Activated CD4-positive, CD25-positive, alpha-beta regulatory T cell treated with anti-CD3 and anti-CD28 coated beads, Interleukin-2, amount 50 U/mL, for 16 hours (primary cell): ENCODE measurements around the gene TFAP2D.

ENCODE experiments used
- DNase-seq: peaks from one replicate; pipeline ENCODE4 v3.0.0-alpha.2; 2020; ENCODE audit warnings: low read depth, low spot score

The TFAP2D gene

DNA sequence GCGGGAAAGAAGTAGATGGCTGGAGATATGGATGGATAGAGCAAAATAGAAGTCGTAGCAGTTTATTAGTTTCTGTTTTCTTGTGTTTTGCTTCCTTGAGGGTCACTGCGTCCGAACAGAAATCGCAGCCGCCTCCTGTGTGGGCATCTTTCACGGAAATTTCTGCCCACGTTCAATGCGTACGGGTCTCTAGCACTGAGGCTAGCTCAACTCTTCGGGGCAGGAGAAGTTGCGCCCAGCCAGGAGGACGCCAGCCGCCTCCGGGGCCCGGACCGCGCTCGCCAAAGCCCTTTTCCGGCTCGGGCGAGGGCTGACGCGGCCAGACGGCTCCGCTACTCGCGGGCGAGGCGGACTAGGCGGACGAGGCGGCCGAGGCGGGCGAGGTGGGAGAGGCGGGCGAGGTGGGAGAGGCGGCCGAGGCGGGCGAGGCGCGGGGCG is 106.2 kb downstream of the TFAP2D start:
- DNase-seq = no peak

DNA sequence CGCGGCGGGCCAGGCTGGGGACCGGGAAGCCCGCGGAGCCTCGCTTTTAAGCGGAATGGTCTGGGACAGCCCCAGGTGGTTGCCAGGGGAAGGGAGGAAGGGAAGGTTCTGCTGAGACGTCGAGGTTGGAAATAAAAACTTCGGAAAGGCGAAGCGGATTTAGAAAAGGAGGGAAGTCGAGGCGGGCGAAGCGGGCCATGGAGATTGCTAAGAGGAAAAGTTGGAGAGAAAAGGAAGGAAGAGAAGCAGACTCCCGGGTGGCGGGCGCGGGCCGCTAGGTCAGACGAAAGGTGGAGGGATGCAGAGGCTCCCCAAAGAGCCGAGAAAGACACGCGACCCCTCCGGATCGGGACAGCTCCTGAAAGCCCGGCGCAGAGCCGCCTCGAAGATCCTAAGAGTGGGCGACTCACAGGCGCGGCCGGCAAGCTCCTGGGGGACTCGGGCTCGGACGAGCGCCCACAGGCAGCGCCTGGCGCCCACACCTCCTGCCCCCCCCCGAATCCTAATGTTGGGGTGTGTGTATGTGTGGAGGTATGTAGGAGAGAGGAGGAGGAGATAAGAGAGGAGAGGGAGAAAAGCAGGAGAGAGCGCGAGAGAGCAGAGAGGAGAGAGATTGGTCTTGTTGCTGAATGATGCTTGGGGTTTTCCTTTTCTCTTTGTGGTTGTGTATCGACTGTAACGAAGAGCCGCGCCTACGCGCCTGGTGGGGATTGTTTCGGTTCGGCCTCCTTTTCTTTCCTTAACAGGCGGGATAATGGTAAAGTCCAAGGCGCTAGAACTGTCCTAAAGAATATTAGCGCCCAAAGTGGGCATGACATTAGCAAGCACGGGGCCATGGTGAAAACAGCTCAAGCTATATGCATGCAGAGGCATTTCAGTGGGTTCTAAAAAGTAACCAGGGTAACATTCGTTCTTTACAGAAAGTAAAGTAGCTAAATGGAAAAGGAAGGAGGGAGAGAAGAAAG is 106.9 kb downstream of the TFAP2D start:
- DNase-seq = no peak

DNA sequence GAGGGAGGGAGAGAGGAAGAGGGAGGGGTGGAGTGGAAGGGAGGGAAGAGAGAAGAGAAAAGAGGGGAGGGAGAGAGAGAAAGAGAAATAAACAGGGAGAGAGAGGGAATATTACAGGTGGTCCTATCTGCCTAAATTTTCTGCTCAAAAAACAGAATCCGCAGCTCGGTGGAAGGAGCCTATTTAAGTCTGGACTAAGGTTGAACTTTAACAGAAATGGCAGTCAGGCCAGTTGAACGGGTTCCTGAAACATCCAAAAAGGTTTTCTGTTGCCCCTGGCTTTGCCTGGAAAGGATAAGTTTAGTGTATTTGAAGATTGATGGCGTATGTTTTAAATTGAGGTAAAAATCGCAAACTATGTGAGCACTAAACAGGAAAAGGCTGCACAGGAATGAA is 107.5 kb downstream of the TFAP2D start:
- DNase-seq = no peak

DNA sequence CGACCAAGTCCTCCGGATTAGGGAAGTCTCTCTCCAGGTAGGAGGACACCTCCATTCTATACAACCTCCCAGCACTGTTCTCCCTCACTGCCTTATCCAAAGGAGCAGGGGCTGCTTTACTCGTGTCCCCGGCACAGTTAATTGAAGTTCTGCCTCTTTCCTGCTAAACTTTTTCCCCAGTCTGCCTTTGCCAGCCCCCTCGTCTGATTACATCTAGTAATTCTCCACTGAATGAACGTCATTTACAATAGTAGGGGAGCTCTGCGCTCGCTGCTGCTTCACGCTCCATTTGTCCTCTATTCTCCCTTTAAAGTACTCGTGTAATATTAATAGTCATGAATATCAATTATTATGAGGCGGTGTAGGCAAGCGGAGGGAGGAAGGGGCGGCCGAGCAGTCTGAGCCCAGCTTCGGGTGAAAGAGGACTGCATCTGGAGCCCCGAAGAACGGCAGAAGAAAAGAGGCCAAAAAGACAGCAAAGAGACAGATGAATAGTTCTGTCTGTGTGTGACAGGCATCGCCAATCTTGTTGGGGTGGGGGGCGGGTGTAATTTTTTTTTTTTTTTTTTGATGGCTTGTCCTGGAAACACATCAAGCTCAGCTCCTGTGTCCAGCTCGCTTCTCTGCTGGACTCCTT is 108.2 kb downstream of the TFAP2D start:
- DNase-seq = no peak

DNA sequence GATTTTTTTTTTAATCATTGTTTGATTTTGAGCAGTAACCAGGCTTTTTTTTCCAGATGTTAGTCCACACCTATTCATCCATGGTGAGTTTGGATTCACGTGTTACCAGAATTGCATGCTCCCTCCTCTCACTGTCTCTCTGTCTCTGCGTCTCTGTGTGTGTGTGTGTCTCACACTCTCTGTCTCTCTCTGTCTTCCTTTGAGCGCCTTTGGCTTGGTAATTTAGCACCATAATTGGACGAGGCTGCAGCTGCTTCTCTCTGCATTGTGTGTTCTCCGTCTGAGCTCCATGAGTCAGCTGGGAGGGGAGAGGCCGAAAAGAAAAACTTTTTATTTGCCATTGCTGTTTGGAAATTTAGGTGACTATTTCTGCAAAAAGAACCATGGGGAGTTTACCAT is 108.8 kb downstream of the TFAP2D start:
- DNase-seq = no peak
